ENCODE results near the gene OR2T11. TPM values are rescaled to one million over a fixed set of nuclear protein-coding genes. Genes with fewer than 3 reads are reported as not detected.
"Not testable (repeated sequence)": the region's sequence is repeated elsewhere in the genome, so short reads cannot be mapped to it uniquely, and the experiment has no call there.

Gene OR2T11, protein sequence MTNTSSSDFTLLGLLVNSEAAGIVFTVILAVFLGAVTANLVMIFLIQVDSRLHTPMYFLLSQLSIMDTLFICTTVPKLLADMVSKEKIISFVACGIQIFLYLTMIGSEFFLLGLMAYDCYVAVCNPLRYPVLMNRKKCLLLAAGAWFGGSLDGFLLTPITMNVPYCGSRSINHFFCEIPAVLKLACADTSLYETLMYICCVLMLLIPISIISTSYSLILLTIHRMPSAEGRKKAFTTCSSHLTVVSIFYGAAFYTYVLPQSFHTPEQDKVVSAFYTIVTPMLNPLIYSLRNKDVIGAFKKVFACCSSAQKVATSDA
- not detected for total RNA-seq

DNA sequence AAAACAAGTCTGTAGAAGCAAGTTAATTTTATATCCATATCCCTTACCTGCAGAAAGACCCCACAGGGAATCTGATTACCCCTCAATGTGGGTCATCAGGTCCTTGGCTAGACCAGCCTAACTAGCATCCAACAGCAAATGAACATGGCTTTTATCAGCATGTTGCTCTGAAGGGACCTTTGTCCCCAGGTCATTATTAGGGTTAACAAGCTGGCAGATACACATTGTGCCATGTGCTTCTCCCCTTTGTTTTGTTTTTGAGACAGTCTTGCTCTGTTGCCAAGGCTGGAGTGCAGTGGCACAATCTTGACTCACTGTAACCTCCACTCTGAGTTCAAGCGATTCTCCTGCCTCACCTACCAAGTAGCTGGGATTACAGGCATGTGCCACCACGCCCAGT lies at the start of gene OR2T11:
OR2T11 (minus strand) TSS at position 101 of the 400 bp plus-strand sequence. CDS start 7,963 bp downstream, outside the sequence.
- ATAC-seq (replicated peaks); H3K4me3 Mint-ChIP-seq; H3K36me3 Mint-ChIP-seq (ENCODE audit: low read depth); H3K4me1 Mint-ChIP-seq; H3K27ac Mint-ChIP-seq; H3K9me3 Mint-ChIP-seq; H3K27me3 Mint-ChIP-seq: not testable (repeated sequence)

DNA sequence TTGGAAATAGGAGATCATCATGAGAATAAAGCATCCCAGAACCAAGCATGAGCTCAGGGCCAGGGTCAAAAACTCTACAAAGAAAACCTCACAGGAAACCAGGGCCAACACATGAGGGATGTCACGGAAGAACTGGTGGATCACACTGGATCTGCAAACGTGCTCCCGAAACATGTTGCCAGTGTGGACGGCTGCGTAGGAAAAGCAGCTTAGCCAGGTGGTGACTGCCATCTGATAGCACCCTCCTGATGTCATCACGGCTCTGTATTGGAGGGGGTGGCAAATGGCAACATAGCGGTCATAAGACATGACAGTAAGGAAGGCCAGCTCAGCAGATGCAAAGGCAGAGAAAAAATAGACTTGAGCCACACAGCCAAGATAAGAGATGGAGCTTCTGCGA lies 46.8 kb upstream of the OR2T11 start:
- no peak for ATAC-seq (replicated peaks)
- H3K9me3 Mint-ChIP-seq = no peaks in the 10 kb centered on the region
- no peak overlapping the region for H3K4me3 Mint-ChIP-seq
- H3K27me3 Mint-ChIP-seq = peaks cover 4% of the 10 kb centered on the region
- no peaks in the 10 kb centered on the region for H3K36me3 Mint-ChIP-seq (ENCODE audit: low read depth)
- no peak overlapping the region for H3K27ac Mint-ChIP-seq
- no peaks in the 10 kb centered on the region for H3K4me1 Mint-ChIP-seq

DNA sequence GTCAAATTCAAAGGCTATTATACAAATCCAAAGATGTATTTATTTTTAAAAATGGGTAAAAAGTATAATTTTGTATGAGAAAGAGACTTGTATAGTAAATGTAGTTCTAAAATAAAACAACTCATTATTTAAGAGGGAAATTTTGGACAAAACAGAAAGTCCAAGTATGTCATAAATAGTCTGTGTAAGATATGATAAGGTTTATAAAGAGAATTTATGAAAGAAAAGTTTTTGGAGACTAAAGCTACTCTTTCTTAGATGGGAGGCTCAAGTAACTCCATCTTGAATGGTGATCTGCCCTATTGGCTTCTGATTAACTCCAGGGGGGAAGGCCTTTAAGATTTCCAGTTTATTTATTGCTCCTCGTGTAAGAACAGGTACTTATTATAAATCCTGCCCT lies 35.1 kb upstream of the OR2T11 start:
- H3K36me3 Mint-ChIP-seq (ENCODE audit: low read depth) = no peaks in the 10 kb centered on the region
- no peak overlapping the region for H3K4me3 Mint-ChIP-seq
- peaks cover 4% of the 10 kb centered on the region for H3K27me3 Mint-ChIP-seq
- no peaks in the 10 kb centered on the region for H3K4me1 Mint-ChIP-seq
- ATAC-seq (replicated peaks) = no peak
- H3K9me3 Mint-ChIP-seq = peaks cover 4% of the 10 kb centered on the region
- no peak overlapping the region for H3K27ac Mint-ChIP-seq

DNA sequence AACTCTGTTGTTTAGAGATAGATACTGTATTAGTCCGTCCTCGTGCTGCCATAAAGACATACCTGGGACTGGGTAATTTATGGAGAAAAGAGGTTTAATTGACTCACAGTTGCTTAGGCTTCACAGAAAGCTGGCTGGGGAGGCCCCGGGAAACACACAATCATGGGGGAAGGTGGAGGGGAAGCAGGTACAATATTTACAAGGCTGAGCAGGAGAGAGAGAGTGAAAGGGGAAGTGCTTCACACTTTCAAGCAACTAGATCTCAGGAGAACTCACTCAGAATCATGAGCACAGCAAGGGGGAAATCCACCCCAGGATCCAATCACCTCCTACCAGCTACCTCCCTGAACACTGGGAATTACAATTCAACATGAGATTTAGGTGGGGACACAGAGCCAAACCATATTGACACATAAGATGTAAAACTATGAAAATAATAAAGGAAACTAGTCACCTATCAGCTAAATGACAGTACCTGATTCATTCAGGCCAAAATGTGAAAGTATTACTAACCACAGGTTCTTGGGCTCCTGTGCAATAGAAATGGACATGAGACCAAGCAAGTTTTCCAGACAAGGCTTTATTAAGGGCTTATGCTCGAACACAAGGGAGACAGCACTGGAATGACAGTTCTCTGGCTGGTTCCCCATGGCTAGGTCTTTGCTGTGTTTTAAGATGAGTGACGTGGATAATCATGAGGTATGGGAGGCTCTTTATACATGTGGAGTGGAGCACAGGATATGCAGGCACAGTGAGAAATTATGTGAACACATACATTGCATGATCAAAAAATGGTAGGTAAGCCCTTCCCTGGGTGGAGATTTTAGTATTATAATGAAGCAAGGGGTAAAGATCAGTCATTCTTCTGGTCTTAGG lies 28.8 kb upstream of the OR2T11 start:
- not testable (repeated sequence) for H3K27me3 Mint-ChIP-seq; H3K4me1 Mint-ChIP-seq; H3K27ac Mint-ChIP-seq; H3K9me3 Mint-ChIP-seq; H3K4me3 Mint-ChIP-seq; H3K36me3 Mint-ChIP-seq (ENCODE audit: low read depth)
- ATAC-seq (replicated peaks) = peak; percentile 29

DNA sequence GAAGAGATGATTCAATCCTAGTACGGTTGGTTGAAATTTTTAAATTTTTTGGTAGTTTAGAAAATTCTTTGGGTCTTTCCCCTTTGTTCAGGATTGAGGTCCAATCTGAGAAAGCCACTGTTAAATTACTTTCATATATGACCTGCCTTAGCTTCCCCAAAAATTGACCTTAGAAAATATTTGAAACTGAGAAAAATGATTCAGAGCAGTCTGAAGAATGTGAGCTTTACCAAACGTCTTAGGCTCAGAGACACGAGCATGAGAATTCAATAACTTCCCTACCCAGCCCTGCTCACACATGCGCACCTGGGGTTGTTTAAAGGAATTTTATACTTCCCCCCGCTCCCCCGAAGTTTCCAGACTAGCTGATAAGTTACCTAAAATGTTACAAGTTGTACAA lies 21.9 kb upstream of the OR2T11 start:
- H3K36me3 Mint-ChIP-seq (ENCODE audit: low read depth); H3K4me3 Mint-ChIP-seq; H3K4me1 Mint-ChIP-seq; H3K27me3 Mint-ChIP-seq; H3K9me3 Mint-ChIP-seq; ATAC-seq (replicated peaks); H3K27ac Mint-ChIP-seq: not testable (repeated sequence)

DNA sequence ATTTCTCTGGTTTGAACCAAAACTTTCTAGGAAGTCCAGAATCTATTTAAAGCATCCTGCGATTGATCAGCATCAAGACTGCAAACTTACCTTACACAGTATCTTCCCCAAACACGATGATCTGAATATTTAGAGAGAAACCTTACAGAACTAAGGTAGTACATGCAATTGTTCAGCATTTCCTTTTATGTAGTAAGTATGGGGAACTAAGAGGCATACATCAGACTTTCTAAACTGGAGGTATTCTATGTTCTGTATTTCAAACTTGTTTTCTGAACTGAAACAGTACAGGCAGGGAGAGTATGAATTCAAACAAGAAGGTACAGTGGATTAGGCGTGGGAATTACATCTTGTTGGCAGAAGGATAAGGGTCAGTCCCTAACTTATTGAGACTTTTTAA lies 20.5 kb upstream of the OR2T11 start, which contains the start of gene OR2T27:
OR2T27 (minus strand) TSS at position 175 of the 400 bp plus-strand sequence. CDS start 4,644 bp downstream, outside the sequence.
- not testable (repeated sequence) for H3K27ac Mint-ChIP-seq; H3K9me3 Mint-ChIP-seq; H3K4me3 Mint-ChIP-seq; ATAC-seq (replicated peaks); H3K4me1 Mint-ChIP-seq; H3K27me3 Mint-ChIP-seq; H3K36me3 Mint-ChIP-seq (ENCODE audit: low read depth)

DNA sequence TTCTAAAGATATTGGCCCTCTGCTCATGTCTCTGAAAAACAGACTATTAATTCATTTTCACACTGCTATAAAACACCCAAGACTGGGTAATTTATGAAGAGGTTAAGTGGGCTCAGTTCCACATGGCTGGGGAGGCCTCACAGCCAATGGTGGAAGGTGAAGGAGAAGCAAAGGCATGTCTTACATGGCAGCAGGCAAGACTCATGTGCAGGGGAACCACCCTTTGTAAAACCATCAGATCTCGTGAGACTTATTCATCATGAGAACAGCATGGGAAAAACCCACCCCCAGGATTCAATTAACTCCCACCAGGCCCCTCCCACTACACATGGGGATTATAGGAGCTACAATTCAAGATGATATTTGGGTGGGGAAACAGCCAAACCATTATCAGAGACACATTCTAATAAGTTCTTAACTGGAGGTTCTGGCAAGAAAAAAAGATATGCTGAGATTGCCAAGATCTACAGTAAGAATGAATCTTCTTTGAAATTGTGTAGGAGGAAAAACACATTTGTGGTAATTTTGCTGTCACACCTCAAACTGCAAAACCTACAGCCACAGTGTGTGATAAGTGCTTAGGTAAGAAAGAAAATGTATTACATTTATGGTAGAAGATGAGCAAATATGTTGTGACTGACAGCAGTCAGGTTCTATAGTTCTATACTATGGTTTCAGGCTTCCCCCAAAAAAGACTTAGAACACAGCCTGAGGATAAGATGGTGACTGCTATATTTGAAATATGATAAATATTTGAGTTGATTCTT lies 14.1 kb upstream of the OR2T11 start:
- not testable (repeated sequence) for H3K4me3 Mint-ChIP-seq; H3K27me3 Mint-ChIP-seq; H3K9me3 Mint-ChIP-seq; H3K27ac Mint-ChIP-seq; H3K36me3 Mint-ChIP-seq (ENCODE audit: low read depth); H3K4me1 Mint-ChIP-seq
- ATAC-seq (replicated peaks) = peak; percentile 91

DNA sequence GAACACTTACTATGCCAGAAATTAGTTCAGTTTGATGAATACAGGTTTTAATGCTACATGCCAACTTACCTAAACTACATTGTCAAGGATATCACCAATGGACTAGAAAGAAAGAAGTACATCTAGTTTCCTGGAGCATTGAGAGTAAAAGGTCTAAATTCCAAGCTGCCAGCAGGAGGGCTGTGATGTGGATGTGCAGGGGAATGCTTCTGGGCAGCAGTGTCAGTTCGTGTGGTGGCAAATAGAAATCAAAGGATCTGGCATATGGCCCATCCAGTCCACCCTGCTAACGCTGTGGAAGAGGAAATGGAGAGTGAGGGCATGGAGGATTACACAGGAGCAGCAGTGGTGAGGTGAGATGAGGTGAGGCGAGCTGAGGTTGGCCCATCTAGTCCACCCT lies 10.3 kb upstream of the OR2T11 start, which contains the start of gene OR2T35:
OR2T35 (minus strand) TSS at position 101 of the 400 bp plus-strand sequence. CDS start 6,020 bp downstream, outside the sequence.
- not testable (repeated sequence) for H3K27me3 Mint-ChIP-seq; H3K4me1 Mint-ChIP-seq; H3K36me3 Mint-ChIP-seq (ENCODE audit: low read depth); H3K9me3 Mint-ChIP-seq; ATAC-seq (replicated peaks); H3K4me3 Mint-ChIP-seq; H3K27ac Mint-ChIP-seq

DNA sequence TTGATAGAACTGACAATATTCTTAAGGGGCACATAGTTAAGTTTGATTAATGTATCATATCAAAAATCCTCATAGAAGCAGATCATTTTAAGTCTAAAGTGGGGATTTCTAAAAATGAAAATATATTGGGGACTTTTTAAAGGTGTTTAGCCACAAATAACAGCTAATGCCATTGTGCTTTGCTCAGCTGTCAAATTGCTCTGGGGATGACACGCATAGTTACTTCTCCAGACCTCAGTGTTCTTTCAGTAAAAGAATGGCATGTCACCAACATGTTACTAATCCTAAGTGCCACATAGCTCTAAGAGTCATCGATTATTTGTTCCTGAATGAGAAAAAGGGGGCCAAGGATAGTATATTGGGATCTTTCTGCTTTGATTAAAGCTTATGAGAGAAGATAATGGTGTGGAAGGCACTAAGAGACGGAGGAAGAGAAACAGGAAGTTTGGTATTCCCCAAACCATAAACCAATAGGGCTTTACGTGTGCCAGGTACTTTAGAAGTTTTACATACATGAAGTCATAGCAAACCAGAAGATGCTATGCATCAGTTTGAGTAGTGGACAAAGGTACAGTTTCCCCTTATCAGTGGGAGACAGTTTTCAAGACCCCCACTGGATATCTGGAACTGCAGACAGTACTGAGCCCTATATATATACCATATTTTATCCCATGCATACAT lies 8.2 kb upstream of the OR2T11 start:
- H3K4me3 Mint-ChIP-seq; H3K27me3 Mint-ChIP-seq; H3K36me3 Mint-ChIP-seq (ENCODE audit: low read depth); H3K27ac Mint-ChIP-seq; H3K9me3 Mint-ChIP-seq; H3K4me1 Mint-ChIP-seq: not testable (repeated sequence)
- ATAC-seq (replicated peaks) = peak; percentile 69

DNA sequence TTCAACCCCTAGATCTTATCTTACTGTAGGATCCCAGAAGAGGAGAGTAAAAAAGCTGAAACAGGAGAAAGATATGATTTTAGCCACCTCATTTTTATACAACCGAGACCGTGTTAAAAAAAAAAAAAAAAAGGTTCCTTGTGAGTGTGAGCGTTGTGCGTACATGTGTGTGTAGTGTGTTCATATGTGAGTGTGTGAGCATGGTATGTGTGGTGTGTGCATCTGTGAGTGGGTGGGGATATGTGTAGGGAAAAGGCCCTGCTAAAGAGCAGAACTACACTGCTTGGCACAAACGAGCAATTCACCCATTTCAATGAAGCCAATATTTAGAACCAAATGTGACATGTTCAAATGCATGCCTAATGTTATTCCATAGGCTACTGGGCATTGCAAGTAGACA lies 6.7 kb upstream of the OR2T11 start:
- not testable (repeated sequence) for H3K4me3 Mint-ChIP-seq; H3K27ac Mint-ChIP-seq; H3K27me3 Mint-ChIP-seq; H3K4me1 Mint-ChIP-seq; H3K36me3 Mint-ChIP-seq (ENCODE audit: low read depth); H3K9me3 Mint-ChIP-seq; ATAC-seq (replicated peaks)

DNA sequence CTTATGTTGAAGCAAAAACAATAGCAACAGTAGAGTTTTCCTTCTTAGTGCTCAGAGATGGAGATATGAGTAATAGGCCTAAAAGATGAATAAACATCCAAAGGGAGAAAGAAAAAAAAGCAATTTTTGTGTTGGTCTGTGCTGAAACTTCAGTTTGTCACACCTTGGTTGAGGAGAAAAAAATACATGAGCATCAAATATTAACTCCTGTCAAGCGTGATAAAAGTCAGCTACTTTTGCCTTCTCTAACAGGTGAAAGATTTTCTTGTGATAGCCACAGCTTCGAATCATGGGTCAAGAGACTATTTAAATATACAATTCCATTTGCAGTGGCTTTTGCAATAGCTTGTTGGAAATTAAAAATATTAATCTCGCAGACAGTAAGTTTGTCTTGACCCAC lies 6.0 kb upstream of the OR2T11 start:
- not testable (repeated sequence) for H3K4me3 Mint-ChIP-seq; H3K9me3 Mint-ChIP-seq; H3K4me1 Mint-ChIP-seq; ATAC-seq (replicated peaks); H3K27me3 Mint-ChIP-seq; H3K36me3 Mint-ChIP-seq (ENCODE audit: low read depth); H3K27ac Mint-ChIP-seq

DNA sequence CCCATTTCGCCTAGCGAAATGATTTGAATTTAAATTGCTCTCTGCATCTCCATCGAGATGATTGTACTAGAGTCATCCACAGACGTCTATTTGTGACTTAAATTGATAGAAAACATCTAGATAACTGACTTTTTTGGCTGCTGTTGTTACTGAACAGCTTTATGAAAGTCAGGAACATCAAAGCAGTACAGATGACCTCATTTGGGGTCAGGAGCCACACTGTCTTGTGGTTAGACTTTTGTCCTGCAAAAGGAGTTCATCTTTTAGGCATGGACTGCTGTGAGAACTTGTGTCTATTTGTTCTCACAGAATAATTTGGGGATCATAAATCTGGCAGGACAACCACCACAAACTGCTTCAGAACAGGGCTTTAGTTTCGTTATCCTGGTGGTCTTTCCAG lies 4.8 kb upstream of the OR2T11 start:
- H3K36me3 Mint-ChIP-seq (ENCODE audit: low read depth); H3K4me3 Mint-ChIP-seq; H3K9me3 Mint-ChIP-seq; H3K27me3 Mint-ChIP-seq; H3K4me1 Mint-ChIP-seq; H3K27ac Mint-ChIP-seq: not testable (repeated sequence)
- peak; percentile 40 for ATAC-seq (replicated peaks)

DNA sequence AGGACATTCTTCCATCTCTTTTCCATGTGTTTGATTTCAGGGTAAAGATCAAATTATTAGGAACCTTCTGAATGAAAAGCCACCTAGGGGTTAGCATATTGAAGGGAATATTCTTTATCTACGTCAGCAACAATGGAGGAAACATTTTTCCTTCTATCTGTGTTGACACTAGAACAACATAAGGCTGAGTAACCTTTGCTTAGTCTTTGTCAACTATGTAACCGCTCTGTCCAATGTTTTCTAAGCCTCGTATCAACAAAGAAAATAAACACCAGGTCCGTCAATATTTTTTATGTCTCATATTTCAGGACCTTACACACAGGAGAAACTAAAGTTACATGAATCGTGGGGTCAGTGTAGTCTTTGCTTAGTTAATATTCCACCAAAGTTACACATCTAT lies 1.7 kb upstream of the OR2T11 start:
- not testable (repeated sequence) for H3K36me3 Mint-ChIP-seq (ENCODE audit: low read depth); ATAC-seq (replicated peaks); H3K9me3 Mint-ChIP-seq

DNA sequence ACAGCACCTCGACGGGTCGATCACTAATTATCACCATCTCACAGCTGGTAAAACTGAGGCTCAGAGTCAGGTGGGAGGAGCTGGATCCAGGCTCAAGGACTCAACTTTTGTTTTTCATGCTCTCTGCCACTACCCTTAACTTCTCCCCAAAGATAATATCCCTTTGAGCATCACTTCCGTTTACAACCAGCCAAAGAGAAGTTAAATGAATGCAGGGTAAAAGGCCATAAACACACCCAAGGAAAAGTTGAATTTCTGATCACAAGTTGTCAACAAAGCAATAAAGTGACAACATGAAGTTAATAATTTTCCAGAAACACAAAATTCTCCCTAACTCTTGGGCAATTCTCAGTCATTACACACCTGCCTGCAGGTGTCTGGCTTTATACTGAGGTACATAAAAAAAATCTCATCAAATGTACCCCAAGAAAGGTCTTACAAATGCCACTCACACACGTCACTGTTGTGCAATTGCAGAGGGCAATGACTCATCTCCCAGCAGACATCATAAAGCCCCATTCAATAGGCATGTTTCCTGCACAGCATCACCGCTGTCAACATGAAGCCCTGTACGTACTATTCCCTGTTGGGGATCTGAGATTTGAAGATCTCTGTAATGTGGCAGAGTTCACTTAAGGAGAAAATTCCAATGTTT lies 3.4 kb downstream of the OR2T11 start:
- Mint-ChIP-seq H3K4me3 (no peak overlapping the region), H3K27ac (no peak overlapping the region), H3K27me3 (no peaks in the 10 kb centered on the region), H3K36me3 (ENCODE audit: low read depth) (no peaks in the 10 kb centered on the region), H3K9me3 (no peaks in the 10 kb centered on the region), H3K4me1 (no peaks in the 10 kb centered on the region)
- no peak for ATAC-seq (replicated peaks)

More for the DNA sequence above, 1.7 kb upstream of the OR2T11 start:
- not testable (repeated sequence) for H3K4me3 Mint-ChIP-seq, H3K27me3 Mint-ChIP-seq, H3K27ac Mint-ChIP-seq, H3K4me1 Mint-ChIP-seq

All from activated T-helper 17 cell treated with anti-CD3 and anti-CD28 coated beads, Interleukin-2, amount 50 U/mL, for 72 hours (primary cell).